Activated naive CD4-positive, alpha-beta T cell treated with anti-CD3 and anti-CD28 coated beads for 36 hours (primary cell): ENCODE results near the gene SCART1. TPM values are rescaled to one million over a fixed set of nuclear protein-coding genes. Genes with fewer than 3 reads are reported as not detected.
A peak's percentile ranks its signal among the peaks of the same experiment; 100 is the strongest.

Experiments
- CTCF ChIA-PET: fragments of 350-600 bp; sonication (Branson Sonifier 250); formaldehyde crosslinking; loops from one replicate; lab custom pipeline; 2021; ENCODE audit warnings: antibody characterized with exemption; lab: Charles Lee
- DNase-seq: peaks from one replicate; pipeline ENCODE4 v3.0.0-alpha.2; 2020
- H3K27ac Mint-ChIP-seq: one replicate; pipeline ENCODE4 v1.8.0; 2021; ENCODE audit warnings: mild to moderate bottlenecking, mixed read lengths
- H3K27me3 Mint-ChIP-seq: one replicate; pipeline ENCODE4 v1.8.0; 2021; ENCODE audit warnings: low read depth, mixed read lengths
- H3K36me3 Mint-ChIP-seq: one replicate; pipeline ENCODE4 v1.8.0; 2021; ENCODE audit warnings: low read depth, mixed read lengths
- H3K4me1 Mint-ChIP-seq: one replicate; pipeline ENCODE4 v1.8.0; 2021; ENCODE audit warnings: low read depth, mixed read lengths
- H3K4me3 Mint-ChIP-seq: one replicate; pipeline ENCODE4 v1.8.0; 2021; ENCODE audit warnings: mild to moderate bottlenecking, moderate library complexity, mixed read lengths
- H3K9me3 Mint-ChIP-seq: one replicate; pipeline ENCODE4 v1.8.0; 2021; ENCODE audit warnings: mixed read lengths
- intact Hi-C: fragments of 100-400 bp; cut with micrococcal nuclease; formaldehyde crosslinking; loops from one replicate; pipeline ENCODE4 v1.15.1; 2023
- total RNA-seq, 2 experiments: library from RNA; stranded (reverse); gene quantifications; one replicate each; pipeline ENCODE4 v1.2.3, GENCODE V29; 2021

The SCART1 gene
- total RNA-seq, 2 experiments from 2014 or later = 1.5 to 1.6 TPM

DNA sequence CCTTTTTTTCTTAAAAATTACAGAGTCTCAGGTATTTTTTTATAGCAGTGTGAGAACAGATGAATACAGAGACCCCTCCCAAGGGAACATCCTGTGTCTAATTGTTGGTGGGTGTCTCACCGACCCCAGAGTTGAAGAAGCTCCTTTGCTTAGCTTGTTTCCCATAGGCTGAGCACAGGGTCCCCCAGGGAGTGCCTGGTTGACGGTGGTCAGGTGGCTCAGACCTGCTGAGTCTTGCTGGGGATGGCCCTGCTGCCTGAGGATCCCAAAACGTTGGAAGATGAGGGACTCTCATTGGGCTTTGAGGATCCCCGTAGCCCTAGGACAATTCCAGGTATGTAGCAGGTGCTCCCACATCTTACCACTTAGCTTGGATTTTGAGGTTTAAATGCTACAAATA lies 19.5 kb downstream of the SCART1 start:
- CTCF ChIA-PET = no interaction called here
- H3K4me1 Mint-ChIP-seq = peaks cover 13% of the 10 kb centered on the region
- peaks cover 10% of the 10 kb centered on the region for H3K36me3 Mint-ChIP-seq
- no peak overlapping the region for H3K27ac Mint-ChIP-seq
- intact Hi-C loops = no loop called here
- peaks cover 6% of the 10 kb centered on the region for H3K9me3 Mint-ChIP-seq
- no peak for DNase-seq
- no peaks in the 10 kb centered on the region for H3K27me3 Mint-ChIP-seq
- H3K4me3 Mint-ChIP-seq = no peak overlapping the region

DNA sequence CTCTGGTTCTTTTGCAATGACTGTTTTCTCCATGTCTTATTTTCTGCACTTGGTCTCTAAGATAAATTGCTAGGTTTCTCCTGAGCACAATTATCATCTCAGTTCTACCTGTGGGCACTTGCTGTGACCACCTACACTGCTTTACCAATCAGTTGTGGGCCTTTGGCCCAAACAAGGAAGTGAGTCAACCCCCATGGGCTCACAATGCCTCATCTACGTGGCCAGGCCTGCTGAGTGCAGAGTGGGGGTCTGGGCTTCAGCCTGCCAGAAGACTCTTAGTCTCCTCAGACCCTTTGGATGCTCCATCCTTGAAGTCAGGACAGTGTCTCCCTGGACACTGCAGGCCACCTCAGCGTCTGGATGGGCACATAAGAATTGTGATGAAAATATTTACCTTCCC lies 20.3 kb downstream of the SCART1 start:
- H3K27ac Mint-ChIP-seq = no peak overlapping the region
- CTCF ChIA-PET = no interaction called here
- H3K36me3 Mint-ChIP-seq = peaks cover 7% of the 10 kb centered on the region
- H3K9me3 Mint-ChIP-seq = peaks cover 5% of the 10 kb centered on the region
- no peak overlapping the region for H3K4me3 Mint-ChIP-seq
- DNase-seq = no peak
- intact Hi-C loops = no loop called here
- H3K4me1 Mint-ChIP-seq = peaks cover 13% of the 10 kb centered on the region
- H3K27me3 Mint-ChIP-seq = no peaks in the 10 kb centered on the region

DNA sequence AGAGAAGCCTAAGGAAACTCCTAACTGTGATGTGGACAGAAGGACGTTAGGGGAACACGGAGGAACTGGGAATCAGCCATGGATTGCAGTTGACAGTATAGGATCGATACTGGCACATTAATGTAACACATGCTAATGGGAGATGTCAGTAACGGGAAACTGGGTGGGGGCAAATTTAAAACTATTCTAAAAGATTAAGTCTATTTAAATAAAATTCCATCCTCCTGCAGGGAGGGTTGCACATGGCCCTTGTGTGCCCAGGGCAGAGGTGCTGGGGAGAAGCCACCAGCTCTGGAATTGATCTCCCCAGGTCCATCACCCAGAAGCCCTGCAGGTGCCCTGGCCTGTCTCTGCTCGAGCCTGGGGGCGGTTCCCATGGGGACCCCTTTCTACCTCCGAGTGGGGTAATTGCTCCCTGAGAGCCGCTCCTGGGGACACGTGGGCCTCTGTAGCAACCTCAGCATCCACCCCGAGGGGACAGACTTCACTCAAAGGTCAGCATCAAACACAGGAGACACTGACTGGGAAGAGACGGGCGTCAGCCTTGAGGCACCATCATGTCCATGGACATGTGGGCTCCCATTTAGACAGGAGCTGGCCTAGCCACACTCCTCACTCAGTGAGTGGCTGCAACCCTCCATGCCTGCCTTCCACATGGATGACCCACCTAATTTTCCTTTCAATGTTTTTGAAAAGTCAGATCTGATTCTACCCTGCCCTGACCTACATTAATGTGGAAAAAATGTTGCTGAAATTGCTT lies 21.1 kb downstream of the SCART1 start:
- Mint-ChIP-seq H3K9me3 (no peaks in the 10 kb centered on the region), H3K27me3 (no peaks in the 10 kb centered on the region), H3K36me3 (peaks cover 3% of the 10 kb centered on the region), H3K4me3 (no peak overlapping the region), H3K27ac (no peak overlapping the region), H3K4me1 (peaks cover 13% of the 10 kb centered on the region)
- DNase-seq = no peak
- intact Hi-C loops = no loop called here
- CTCF ChIA-PET = no interaction called here

DNA sequence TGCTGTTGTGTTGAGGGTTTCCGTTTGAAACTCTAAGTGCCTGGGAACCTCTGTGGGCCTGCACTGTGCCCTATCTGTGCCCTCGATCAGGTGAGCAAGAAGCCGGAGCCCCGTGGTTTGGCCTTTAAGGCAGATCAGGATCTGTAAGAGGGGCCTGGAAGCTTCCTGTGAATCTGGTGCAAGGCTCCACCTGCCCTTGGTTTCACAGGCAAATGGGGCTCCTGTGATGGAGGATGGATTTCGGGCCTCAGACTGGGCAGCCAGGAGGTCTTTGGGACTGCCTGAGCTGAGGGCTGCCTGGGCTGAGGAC lies 21.6 kb downstream of the SCART1 start:
- Mint-ChIP-seq H3K4me1 (peaks cover 13% of the 10 kb centered on the region), H3K36me3 (no peaks in the 10 kb centered on the region), H3K9me3 (no peaks in the 10 kb centered on the region), H3K27me3 (no peaks in the 10 kb centered on the region), H3K27ac (no peak overlapping the region), H3K4me3 (no peak overlapping the region)
- no peak for DNase-seq
- CTCF ChIA-PET = no interaction called here
- intact Hi-C loops = no loop called here

DNA sequence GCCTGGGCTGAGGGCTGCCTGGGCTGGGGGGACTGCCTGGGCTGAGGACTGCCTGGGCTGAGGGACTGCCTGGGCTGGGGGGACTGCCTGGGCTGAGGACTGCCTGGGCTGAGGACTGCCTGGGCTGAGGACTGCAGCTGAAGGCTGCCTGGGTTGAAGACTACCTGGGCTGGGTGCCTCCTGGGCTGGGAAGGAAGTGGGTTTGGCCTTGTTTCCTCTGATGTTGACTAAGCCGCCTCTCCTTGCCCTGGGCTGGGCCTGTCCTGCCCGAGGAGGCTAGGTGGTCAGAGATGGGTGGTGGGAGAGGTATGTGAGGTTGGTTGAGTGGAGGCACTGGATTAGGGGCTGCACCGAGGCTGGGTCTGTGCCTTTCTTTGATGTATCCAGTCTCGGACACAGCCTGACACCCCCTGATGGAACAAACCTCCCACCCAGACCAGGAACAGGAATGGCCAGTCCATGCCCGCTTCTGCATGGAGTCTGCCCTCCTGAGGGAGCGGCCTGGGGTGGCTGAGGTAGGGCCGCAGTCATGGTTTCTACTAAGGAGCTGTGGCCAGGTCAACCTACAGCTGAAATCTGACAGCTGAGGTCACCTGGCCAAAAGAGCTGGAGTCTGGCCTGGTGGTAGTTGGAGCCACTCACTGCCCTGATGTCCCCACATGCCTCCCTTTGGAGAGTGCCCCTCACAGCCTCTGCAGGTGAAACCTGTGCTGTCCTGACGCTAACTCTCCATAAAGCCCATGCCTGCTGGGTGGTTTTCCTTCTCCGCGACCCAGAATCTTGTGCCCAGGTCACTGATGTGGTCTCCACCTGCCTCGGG lies 22.3 kb downstream of the SCART1 start:
- H3K4me3 Mint-ChIP-seq = no peak overlapping the region
- no peaks in the 10 kb centered on the region for H3K27me3 Mint-ChIP-seq
- no peaks in the 10 kb centered on the region for H3K9me3 Mint-ChIP-seq
- H3K27ac Mint-ChIP-seq = no peak overlapping the region
- CTCF ChIA-PET = no interaction called here
- intact Hi-C loops = no loop called here
- H3K4me1 Mint-ChIP-seq = peaks cover 13% of the 10 kb centered on the region
- H3K36me3 Mint-ChIP-seq = no peaks in the 10 kb centered on the region
- DNase-seq = peak; percentile 22

DNA sequence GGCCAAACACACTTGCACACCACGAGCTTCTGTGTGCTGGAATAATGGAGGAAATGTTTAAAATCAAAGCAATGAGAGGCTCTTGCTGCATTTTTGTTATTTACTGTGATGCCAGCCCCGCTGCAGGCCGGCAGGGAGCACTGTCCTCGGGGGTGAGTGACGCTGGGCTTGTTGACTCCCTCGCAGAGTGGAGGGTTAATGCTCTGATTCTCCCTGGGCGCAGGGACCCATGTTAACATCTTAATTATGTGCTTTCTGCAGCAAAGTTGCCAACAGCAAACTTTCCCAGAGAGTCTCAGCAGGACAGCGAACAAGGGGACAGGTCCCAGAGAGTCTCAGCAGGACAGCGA lies 22.9 kb downstream of the SCART1 start:
- CTCF ChIA-PET = no interaction called here
- Mint-ChIP-seq H3K36me3 (no peaks in the 10 kb centered on the region), H3K27me3 (no peaks in the 10 kb centered on the region), H3K9me3 (no peaks in the 10 kb centered on the region), H3K27ac (no peak overlapping the region), H3K4me3 (no peak overlapping the region), H3K4me1 (peaks cover 13% of the 10 kb centered on the region)
- intact Hi-C loops = no loop called here
- no peak for DNase-seq

DNA sequence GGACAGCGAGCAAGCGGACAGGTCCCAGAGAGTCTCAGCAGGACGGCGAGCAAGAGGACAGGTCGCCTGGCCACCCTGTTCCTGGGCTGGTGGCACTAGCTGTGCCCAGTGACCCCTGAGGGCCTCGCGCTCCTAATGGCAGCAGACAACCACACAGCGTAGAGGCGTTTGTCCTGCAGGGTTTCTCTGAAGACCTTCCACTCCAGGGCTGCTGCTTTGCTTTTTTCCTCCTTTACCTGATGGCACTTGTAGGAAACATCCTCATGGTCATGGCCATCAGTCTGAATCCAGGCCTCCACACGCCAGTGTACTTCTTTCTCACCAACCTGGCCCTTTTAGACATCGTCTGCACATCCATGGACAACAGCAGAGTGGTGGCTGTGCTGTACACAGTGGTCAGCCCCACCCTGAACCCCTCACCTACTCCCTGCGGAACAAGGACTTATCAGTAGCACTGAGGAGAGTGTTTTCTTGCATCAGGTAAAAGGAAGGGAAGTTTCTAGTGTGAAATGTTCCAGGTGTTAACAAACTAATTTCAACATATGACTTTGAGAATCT lies 27.4 kb downstream of the SCART1 start:
- H3K27me3 Mint-ChIP-seq = no peaks in the 10 kb centered on the region
- intact Hi-C loops = no loop called here
- no peak overlapping the region for H3K4me3 Mint-ChIP-seq
- peaks cover 7% of the 10 kb centered on the region for H3K36me3 Mint-ChIP-seq
- no peaks in the 10 kb centered on the region for H3K4me1 Mint-ChIP-seq
- CTCF ChIA-PET = no interaction called here
- H3K27ac Mint-ChIP-seq = no peak overlapping the region
- peaks cover 29% of the 10 kb centered on the region for H3K9me3 Mint-ChIP-seq
- no peak for DNase-seq

DNA sequence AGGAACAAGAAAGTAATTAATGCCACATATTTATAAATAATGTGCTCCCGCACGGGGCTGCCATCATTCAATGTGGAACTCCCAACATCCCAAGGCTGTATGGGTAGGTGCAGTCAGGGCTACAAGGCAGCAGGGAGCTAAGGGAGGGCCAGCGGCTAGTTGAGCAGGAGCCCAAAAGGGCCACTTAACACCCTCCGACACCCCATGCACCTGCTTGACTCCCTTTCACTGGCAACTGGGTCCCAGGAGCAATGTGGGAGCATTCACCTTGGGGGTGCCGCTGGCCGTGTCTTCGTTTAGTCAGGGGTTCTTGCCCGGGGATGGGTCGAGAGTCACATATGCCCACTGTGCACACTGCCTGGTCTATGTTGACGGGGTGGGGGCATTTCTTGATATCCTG lies 27.9 kb downstream of the SCART1 start:
- Mint-ChIP-seq H3K27ac (no peak overlapping the region), H3K27me3 (no peaks in the 10 kb centered on the region), H3K36me3 (peaks cover 8% of the 10 kb centered on the region), H3K4me3 (no peak overlapping the region), H3K9me3 (peaks cover 31% of the 10 kb centered on the region), H3K4me1 (no peaks in the 10 kb centered on the region)
- DNase-seq = no peak
- CTCF ChIA-PET = no interaction called here
- intact Hi-C loops = no loop called here

DNA sequence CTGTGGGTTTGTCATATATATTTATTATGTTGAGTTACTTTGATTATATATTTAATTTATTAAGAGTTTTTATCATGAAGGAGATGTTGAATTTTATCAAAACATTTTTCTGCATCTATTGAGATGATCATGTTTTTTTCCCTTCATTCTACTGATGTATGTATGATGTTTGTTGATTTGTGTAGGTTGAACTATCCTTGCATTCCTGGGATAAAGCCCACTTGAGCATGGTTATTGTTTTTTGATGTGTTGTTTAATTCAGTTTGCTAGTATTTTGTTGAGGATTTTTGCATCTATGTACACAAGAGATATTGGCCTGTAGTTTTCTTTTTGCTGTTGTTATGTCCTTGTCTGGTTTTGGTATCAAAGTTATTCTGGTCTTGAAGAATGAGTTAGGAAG lies 31.1 kb downstream of the SCART1 start:
- H3K9me3 Mint-ChIP-seq = peaks cover 40% of the 10 kb centered on the region
- H3K27me3 Mint-ChIP-seq = no peaks in the 10 kb centered on the region
- DNase-seq = no peak
- peaks cover 13% of the 10 kb centered on the region for H3K36me3 Mint-ChIP-seq
- intact Hi-C loops = no loop called here
- H3K4me1 Mint-ChIP-seq = no peaks in the 10 kb centered on the region
- H3K27ac Mint-ChIP-seq = no peak overlapping the region
- CTCF ChIA-PET = no interaction called here
- H3K4me3 Mint-ChIP-seq = no peak overlapping the region

DNA sequence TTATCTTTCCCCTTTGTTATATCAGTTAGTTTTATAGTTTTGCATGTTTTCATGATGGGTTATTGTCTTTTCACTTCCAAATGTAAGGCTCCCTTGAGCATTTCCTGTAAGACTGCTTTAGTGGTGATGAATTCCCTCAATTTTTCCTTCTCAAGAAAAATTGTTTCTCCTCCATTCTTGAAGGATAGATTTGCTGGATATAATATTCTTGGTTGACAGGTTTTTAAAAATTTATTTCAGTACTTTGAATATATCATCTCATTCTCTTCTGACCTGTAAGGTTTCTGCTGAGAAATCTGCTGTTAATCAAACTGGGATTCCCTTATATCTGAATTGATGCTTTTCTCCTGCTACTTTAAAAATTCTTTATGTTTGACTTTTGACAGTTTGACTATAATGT lies 33.3 kb downstream of the SCART1 start:
- CTCF ChIA-PET = no interaction called here
- H3K9me3 Mint-ChIP-seq = peaks cover 40% of the 10 kb centered on the region
- no peaks in the 10 kb centered on the region for H3K4me1 Mint-ChIP-seq
- no peak overlapping the region for H3K4me3 Mint-ChIP-seq
- no peak for DNase-seq
- no peak overlapping the region for H3K27ac Mint-ChIP-seq
- peaks cover 14% of the 10 kb centered on the region for H3K36me3 Mint-ChIP-seq
- intact Hi-C loops = no loop called here
- no peaks in the 10 kb centered on the region for H3K27me3 Mint-ChIP-seq

DNA sequence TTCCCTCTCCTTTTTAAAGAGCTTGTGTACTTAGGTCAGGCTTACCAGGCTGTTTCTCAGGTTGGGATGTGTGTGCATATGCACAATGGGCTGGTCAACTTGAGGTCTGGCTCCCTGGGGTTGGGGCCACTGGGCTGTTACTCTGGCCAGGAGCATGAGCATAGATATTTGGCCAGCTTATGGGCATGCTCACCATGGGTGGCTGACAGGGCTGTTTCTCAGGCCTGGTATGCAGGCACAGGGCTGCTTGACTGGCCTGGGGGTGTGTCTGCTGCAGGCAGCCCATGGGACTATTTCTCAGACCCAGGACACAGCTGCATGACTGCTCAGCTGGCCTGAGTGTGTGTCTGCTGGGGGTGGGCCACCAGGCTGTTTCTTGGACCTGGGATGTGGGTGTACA lies 34.6 kb downstream of the SCART1 start:
- Mint-ChIP-seq H3K36me3 (peaks cover 14% of the 10 kb centered on the region), H3K27me3 (no peaks in the 10 kb centered on the region), H3K27ac (no peak overlapping the region), H3K4me3 (no peak overlapping the region), H3K9me3 (peaks cover 33% of the 10 kb centered on the region), H3K4me1 (no peaks in the 10 kb centered on the region)
- CTCF ChIA-PET = no interaction called here
- intact Hi-C loops = no loop called here
- DNase-seq = no peak

DNA sequence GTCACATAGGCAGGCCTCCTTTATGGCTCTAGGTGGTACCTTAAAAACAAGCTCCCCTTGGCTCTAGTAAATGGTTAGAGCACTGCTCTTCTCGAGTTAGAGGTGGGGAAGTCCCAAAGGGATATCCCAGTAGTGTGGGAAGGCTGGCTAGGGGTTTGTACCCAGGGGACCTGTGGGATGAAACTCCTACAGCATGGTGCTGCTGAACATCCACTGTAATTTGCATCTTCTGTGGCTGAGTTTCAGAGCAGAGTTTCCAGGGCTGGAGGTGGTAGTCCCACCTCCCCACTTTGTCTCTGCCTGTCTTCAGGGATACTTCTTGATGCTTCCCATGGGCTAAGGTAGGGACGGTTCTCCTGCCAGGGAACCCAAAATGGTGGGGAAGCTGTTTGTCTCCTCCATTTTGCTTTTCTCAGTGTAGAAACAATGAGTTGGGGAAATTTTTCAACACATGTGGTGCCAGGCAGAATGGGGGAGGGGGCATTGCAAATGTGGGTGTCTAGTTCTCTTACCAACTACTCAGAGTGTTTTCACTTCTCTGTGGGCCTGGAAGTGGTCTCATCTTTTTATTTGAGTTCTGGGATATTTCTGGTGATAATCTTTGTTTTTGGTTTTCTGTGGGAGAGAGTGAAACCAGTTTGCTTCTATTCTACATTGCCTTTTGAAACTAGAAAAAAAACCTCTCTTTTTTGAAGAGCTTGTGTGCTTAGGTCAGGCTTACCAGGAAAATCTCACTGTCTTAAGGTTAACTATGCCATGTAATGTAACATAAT lies 36.3 kb downstream of the SCART1 start:
- Mint-ChIP-seq H3K4me3 (no peak overlapping the region), H3K4me1 (no peaks in the 10 kb centered on the region), H3K36me3 (peaks cover 8% of the 10 kb centered on the region), H3K9me3 (peaks cover 21% of the 10 kb centered on the region), H3K27me3 (no peaks in the 10 kb centered on the region), H3K27ac (no peak overlapping the region)
- no peak for DNase-seq
- CTCF ChIA-PET = interaction anchor here (0.7 kb wide), 1 partner anchor 111 kb away, joined by 6 read pairs; no protein-coding TSS in a partner anchor
- intact Hi-C loops = no loop called here
